SK-N-SH treated with all-trans-retinoic acid at 6 μM for 48 hours (cell line): ENCODE data around the gene FAM81B.
"Not testable (repeated sequence)": the region's sequence is repeated elsewhere in the genome, so short reads cannot be mapped to it uniquely, and the experiment has no call there.

ENCODE experiments used
- BACH2 ChIP-seq: fragments of 250-450 bp; sonication (Bioruptor Pico); IDR thresholded peaks from 2 replicates; pipeline ENCODE4 v1.9.0; 2021; ENCODE audit warnings: mild to moderate bottlenecking, borderline replicate concordance
- CSDC2 ChIP-seq: fragments of 250-450 bp; sonication (Bioruptor Pico); IDR thresholded peaks from 2 replicates; pipeline ENCODE4 v1.5.0; 2020; ENCODE audit warnings: mild to moderate bottlenecking, moderate library complexity
- ESRRG ChIP-seq: fragments of 250-450 bp; sonication (Bioruptor Pico); IDR thresholded peaks from 2 replicates; pipeline ENCODE4 v1.6.1; 2021; ENCODE audit warnings: mild to moderate bottlenecking
- ISL1 ChIP-seq: fragments of 250-450 bp; sonication (Bioruptor Pico); IDR thresholded peaks from 2 replicates; pipeline ENCODE4 v2.1.2; 2022; ENCODE audit warnings: mild to moderate bottlenecking, moderate library complexity
- PPARA ChIP-seq: fragments of 250-450 bp; sonication (Bioruptor Pico); IDR thresholded peaks from 2 replicates; pipeline ENCODE4 v1.5.0; 2020; ENCODE audit warnings: mild to moderate bottlenecking, borderline replicate concordance
- RARB ChIP-seq: fragments of 250-450 bp; sonication (Bioruptor Pico); IDR thresholded peaks from 2 replicates; pipeline ENCODE4 v1.8.0; 2021; ENCODE audit warnings: mild to moderate bottlenecking, moderate library complexity
- TCF4 ChIP-seq: fragments of 250-450 bp; sonication (Bioruptor Pico); IDR thresholded peaks from 2 replicates; pipeline ENCODE4 v1.8.0; 2021; ENCODE audit warnings: mild to moderate bottlenecking, moderate library complexity, borderline replicate concordance
- TSHZ2 ChIP-seq: fragments of 250-450 bp; sonication (Bioruptor Pico); IDR thresholded peaks from 2 replicates; pipeline ENCODE4 v1.5.0; 2020; ENCODE audit warnings: mild to moderate bottlenecking, moderate library complexity
- ZFP30 ChIP-seq: fragments of 450-650 bp; formaldehyde crosslinking; IDR thresholded peaks from 2 replicates; pipeline ENCODE4 v1.5.0; 2022; ENCODE audit warnings: mild to moderate bottlenecking, moderate library complexity
- ZNF565 ChIP-seq: fragments of 450-650 bp; formaldehyde crosslinking; conservative IDR thresholded peaks from 2 replicates; pipeline ENCODE4 v1.5.0; 2020; ENCODE audit warnings: low read depth, mild to moderate bottlenecking, moderate library complexity
- ZNF8 ChIP-seq: fragments of 450-650 bp; formaldehyde crosslinking; IDR thresholded peaks from 2 replicates; pipeline ENCODE4 v1.5.0; 2020; ENCODE audit warnings: mild to moderate bottlenecking, moderate library complexity
- TF ChIP-seq, protein P1 (sequence below): fragments of 250-450 bp; sonication (Bioruptor Pico); IDR thresholded peaks from 2 replicates; pipeline ENCODE4 v1.5.1; 2020; ENCODE audit warnings: low read depth, mild to moderate bottlenecking, moderate library complexity
- TF ChIP-seq, protein P2 (sequence below): fragments of 250-450 bp; sonication (Bioruptor Pico); IDR thresholded peaks from 2 replicates; pipeline ENCODE4 v1.8.0; 2020; ENCODE audit warnings: mild to moderate bottlenecking, moderate library complexity, borderline replicate concordance

DNA sequence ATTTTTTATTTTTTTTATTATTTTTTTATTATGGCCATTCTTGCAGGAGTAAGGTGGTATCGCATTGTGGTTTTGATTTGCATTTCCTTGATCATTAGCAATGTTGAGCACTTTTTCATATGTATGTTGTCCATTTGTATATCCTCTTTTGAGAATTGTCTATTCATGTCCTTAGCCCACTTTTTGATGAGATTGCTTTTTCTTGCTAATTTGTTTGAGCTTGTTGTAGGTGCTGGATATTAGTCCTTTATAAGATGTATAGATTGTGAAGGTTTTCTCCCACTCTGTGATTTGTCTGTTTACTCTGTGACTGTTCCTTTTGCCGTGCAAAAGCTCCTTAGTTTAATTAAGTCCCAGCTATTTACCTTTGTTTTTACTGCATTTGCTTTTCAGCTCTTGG, 30.5 kb upstream of the FAM81B start:
- TF ChIP-seq TSHZ2 (CRISPR knock-in tag); CSDC2; ZNF565; PPARA; RARB (CRISPR knock-in tag); TCF4 (CRISPR knock-in tag); BACH2; ESRRG (CRISPR knock-in tag); ZFP30 (CRISPR knock-in tag); ISL1 (CRISPR knock-in tag); ZNF8 (CRISPR knock-in tag): not testable (repeated sequence)
- TF ChIP-seq, protein P1, sequence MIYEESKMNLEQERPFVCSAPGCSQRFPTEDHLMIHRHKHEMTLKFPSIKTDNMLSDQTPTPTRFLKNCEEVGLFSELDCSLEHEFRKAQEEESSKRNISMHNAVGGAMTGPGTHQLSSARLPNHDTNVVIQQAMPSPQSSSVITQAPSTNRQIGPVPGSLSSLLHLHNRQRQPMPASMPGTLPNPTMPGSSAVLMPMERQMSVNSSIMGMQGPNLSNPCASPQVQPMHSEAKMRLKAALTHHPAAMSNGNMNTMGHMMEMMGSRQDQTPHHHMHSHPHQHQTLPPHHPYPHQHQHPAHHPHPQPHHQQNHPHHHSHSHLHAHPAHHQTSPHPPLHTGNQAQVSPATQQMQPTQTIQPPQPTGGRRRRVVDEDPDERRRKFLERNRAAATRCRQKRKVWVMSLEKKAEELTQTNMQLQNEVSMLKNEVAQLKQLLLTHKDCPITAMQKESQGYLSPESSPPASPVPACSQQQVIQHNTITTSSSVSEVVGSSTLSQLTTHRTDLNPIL (CRISPR knock-in tag) = not testable (repeated sequence)
- TF ChIP-seq, protein P2, sequence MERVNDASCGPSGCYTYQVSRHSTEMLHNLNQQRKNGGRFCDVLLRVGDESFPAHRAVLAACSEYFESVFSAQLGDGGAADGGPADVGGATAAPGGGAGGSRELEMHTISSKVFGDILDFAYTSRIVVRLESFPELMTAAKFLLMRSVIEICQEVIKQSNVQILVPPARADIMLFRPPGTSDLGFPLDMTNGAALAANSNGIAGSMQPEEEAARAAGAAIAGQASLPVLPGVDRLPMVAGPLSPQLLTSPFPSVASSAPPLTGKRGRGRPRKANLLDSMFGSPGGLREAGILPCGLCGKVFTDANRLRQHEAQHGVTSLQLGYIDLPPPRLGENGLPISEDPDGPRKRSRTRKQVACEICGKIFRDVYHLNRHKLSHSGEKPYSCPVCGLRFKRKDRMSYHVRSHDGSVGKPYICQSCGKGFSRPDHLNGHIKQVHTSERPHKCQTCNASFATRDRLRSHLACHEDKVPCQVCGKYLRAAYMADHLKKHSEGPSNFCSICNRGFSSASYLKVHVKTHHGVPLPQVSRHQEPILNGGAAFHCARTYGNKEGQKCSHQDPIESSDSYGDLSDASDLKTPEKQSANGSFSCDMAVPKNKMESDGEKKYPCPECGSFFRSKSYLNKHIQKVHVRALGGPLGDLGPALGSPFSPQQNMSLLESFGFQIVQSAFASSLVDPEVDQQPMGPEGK (CRISPR knock-in tag) = not testable (repeated sequence)
